IPS-NIHi7 (cell line): ENCODE data around the gene TXNDC9.
"Not testable (repeated sequence)": the region's sequence is repeated elsewhere in the genome, so short reads cannot be mapped to it uniquely, and the experiment has no call there.

Experiments
- DNase-seq: peaks from one replicate; pipeline ENCODE4 v3.0.0; 2012; ENCODE audit warnings: mixed read lengths; ENCODE audit errors: extremely low spot score

Gene TXNDC9, protein sequence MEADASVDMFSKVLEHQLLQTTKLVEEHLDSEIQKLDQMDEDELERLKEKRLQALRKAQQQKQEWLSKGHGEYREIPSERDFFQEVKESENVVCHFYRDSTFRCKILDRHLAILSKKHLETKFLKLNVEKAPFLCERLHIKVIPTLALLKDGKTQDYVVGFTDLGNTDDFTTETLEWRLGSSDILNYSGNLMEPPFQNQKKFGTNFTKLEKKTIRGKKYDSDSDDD

DNA sequence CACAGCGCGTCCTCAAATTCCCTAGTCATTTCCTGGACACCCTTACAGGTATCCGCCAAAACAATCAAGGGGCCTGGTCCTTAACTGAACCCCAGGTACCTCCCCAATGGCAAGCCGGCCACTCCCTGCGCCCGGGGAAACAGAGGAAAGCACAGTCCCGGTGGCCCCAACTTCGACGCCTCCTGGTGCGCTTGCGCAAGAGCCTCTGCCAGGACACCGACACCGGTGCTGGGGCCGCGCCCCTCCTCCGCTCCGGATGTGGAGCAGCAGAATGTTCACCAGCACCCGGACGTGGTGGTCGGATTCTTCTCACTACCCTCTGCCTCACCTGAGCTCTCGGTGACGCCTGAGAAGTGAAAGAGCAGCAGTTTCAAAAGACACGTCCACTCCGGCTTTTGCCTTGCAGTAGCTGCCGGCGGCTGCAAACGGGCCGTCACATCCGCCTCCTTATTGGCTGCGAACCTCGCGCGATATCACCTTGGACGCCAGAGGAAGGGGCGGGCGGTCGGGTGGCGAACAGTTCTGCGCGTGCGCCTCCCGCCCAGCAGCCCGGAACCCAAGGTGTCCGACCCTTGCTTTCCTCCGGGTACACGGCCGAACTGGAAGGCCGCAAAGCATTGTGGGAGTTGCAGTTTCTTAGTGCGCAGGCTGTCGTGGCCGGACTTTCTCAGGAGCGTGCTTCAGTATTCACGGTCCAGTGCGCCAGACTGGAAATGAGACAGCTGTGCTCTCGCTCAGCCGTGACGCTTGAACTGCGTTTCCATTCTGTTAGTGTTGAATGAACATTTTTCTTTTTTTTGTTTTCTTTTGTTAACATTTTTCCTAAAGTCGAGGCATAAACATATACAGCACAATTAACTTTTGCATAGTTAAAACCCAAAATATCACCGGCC is at the start of gene TXNDC9:
TSS of gene TXNDC9 (minus strand) at position 423 of the 893 bp plus-strand sequence. CDS start 3,123 bp downstream, outside the sequence.
- peak; percentile 98 for DNase-seq

DNA sequence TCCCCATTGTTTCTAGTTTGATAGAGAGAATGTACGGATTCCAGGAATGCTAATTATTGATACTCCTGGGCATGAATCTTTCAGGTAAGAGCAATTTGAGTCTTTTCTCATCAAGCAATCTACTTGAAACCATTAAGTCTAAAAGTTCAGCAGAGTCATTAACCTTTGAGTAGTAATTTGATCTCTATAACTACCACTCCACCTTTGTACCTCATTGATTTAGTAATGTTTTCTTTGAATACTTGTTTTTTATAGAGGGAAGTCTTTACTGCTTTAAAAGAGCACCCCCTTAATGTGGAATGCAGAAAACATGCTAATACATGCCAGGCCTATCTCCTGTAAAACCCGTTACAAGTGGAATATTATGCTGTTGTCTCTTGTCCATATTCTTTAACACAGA is 46.0 kb upstream of the TXNDC9 start:
- DNase-seq, result no peak

DNA sequence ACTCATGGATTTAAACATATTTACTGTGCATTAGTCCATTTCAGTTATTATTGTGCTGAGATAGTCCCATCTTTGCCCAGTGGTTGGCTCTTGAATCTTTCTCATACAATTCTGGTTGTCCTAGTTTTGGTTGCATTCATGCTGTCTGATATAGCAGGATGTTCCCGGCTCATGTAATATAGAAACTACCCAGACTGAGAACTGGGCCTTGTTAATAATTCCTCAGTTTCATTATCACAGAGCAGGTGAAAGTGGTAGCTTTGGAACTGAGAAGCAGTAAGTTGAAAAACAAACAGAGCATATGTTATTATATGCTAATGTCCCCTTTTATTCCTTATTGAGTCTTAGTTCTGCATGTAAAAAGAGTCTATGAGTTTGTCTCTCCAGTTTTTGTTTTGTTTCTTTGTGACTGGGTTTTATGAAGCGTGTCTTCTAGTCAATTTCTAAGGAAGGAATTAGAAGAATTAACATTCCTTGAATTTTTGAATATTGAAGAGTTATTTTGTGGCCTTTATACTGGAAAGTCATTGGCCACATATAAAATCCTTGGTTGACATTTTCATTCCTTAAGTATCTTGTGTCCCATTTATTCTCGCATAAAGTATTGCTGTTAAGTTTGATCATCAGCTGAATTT is 44.4 kb upstream of the TXNDC9 start:
- DNase-seq, result no peak

DNA sequence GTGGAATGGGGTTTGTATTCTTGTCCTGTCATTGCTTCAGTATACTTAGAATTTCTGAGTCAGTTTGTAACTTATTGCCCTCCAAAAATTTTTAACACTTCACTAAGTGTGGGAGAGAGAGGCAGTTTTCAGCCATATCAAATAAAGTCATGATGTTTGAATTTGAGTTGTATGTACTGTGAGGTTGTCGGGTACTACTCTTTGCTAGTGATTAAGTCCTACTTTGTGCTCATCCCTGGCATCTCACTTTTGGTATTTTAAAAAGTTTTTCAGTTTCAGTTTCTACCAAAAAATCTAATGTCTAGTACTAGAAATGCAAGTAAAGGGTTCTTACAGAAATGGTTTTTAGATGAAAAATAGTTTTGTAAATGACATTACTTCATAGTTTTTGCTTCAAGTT is 41.7 kb upstream of the TXNDC9 start:
- no peak for DNase-seq

DNA sequence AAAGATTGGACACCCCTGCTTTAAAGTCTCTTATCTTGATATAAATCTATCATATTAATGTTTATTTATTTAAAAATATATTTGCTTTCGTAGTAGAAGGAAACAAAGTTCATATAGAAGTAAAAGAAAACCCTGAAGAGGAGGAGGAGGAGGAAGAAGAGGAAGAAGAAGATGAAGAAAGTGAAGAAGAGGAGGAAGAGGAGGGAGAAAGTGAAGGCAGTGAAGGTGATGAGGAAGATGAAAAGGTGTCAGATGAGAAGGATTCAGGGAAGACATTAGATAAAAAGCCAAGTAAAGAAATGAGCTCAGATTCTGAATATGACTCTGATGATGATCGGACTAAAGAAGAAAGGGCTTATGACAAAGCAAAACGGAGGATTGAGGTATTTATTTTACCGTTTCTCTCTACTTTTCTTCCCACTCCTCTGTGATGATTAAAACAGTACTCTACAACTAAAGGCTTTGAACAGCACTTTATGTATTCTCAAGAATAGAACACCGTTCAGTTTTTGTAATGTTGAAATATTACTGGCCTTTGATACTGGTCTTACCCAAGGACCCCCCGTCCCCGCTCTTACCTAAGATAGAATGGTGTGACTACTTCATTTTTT is 40.2 kb upstream of the TXNDC9 start:
- no peak for DNase-seq

DNA sequence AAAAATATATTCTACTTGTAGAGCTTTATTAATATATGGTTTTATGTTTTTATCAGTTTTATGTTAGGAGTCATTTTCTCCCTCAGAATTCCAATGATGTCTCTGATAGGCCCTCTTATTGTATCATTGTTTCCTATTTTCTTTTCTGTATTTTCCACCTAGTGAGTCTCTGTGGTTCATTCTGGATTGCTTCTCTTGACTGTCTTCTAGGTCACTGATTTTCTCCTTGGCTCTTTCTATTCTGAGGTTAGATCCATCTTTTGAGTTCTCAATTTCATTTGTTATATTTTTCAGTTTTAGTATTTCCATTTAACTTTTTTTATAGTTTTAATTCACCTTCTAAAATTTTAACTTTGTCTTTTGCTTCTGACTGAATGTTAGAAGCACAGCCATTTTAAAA is 38.6 kb upstream of the TXNDC9 start:
- no peak for DNase-seq

DNA sequence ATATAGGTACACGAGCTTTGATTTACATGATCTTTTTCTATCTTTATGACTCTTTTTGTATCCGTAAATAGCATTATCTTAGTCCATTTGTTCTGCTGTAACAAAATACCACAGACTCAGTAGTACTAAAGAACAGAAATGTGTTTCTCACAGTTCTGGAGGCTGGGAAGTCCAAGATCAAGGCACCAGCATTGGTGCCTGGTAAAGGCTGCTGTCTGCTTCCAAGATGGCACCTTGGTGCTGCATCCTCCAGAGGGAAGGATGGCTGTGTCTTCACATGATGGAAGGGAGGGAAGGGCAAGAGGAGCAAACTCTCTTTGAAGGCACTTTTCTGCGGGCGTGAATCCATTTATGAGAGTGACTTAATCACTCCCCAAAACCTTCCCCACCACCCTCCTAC is 37.0 kb upstream of the TXNDC9 start:
- no peak for DNase-seq

DNA sequence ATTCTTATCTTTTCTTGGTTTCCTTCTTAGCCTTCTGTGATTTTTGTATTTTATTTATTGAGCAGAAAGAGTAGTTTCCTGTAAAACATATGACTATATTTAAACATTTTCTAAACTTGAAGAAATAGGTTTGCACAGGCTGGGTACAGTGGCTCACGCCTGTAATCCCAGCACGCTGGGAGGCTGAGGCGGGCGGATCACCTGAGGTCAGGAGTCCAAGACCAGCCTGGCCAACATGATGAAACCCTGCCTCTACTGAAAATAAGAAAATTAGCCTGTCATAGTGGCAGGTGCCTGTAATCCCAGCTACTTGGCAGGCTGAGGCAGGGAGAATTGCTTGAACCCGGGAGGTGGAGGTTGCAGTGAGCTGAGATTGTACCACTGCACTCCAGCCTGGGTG is 32.7 kb upstream of the TXNDC9 start:
- not testable (repeated sequence) for DNase-seq

DNA sequence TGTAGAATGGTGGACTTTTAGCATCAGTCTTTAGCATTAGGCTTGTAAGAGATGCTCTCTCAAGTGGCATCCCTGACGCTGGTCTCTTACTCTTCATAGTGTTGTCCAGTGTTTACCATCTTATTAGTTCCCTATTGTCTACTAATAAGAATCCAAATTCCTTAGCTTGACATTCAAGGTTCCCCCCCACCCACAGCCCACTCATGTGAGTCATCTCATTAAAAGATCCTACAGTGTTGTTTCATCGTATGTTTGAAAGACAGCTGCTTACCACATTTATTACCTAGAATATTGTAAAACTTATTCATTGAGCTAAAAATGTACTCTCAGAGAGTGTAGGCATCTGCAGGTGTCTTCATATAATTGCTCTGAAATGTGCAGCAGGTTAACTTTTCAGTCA is 29.5 kb upstream of the TXNDC9 start:
- no peak for DNase-seq

DNA sequence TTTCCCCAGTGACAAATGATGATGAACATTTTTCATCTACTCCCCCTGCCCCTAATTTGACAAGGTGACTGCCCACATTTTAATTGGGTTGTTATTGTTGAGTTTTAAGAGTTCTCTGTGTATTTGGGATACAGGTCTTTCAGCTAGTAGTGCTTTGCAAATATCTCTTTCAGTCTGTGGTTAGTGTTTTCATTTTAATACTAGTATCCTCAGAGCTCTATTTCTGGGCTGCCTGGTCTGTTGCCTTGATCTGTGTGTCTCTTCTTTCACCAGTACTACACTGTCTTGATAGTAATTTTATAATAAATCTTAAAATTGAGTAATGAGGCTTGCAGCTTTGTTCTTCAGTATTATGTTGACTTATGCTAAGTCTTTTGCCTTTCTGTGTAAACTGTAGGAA is 20.7 kb upstream of the TXNDC9 start:
- DNase-seq, result no peak

DNA sequence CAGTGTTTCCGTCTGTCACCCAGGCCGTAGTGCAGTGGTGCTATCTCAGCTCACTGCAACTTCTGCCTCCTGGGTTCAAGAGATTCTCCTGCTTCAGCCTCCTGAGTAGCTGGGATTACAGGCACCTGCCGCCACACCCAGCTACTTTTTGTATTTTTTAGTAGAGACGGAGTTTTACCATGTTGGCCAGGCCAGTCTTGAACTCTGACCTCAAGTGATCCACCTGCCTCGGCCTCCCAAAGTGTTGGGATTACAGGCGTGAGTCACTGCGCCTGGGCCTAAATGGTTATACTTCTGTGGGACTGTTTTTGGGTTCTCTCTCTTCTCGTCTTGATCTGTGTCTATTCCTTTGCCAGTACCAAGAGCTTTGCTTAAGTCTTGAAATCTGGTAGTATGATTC is 18.7 kb upstream of the TXNDC9 start:
- not testable (repeated sequence) for DNase-seq

DNA sequence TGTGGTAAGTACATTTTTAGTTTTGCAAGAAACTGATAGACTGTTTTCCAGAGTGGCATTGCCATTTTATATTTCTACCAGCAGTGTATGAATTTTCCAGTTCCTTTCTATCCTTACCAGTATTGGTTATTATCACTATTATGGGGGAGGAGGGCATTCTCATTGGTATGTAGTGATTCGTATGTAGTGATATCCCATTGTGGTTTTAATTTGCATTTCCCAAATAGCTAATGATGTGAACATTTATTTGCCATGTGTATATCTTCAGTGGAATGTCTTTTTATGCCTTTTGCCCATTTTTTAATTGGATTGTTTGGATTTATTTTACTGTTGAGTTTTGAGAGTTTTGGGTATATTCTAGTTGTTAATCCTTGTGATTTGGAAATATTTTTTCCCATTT is 17.9 kb upstream of the TXNDC9 start:
- DNase-seq, result no peak

DNA sequence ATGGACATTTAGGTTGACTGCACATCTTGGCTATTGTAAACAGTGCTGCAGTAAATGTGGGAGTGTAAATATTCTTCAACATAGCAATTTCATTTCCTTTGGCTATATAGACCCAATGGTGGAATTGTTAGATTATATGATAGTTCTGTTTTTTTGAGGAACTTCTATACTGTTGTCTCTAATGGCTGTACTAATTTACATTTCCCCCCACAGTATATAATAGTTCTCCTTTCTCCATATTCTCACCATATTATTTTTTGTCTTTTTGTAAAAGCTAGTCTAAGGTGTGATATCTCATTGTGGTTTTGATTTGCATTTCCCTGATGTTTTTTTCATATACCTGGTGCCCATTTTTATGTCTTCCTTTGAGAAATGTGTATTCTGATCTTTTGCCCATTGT is 14.1 kb upstream of the TXNDC9 start:
- no peak for DNase-seq

DNA sequence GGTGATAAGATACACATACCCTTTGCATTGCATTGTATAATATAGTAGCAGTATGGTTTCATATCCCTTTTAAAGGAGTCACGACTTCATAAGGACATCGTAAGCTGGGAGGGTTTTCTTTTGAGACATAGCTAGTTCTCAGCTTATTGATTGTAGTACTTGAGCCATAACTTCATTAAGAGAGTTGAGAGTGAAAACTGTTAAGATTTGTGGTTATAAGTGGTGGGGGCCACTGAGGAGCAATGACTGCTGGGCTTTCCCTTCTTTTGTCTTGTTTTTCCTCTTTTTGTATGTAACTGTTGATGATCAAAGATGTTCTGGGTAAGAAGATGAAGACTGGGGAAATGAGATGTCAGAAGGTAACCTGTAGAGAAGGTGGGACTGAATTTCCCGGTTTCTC is 12.0 kb upstream of the TXNDC9 start:
- no peak for DNase-seq

DNA sequence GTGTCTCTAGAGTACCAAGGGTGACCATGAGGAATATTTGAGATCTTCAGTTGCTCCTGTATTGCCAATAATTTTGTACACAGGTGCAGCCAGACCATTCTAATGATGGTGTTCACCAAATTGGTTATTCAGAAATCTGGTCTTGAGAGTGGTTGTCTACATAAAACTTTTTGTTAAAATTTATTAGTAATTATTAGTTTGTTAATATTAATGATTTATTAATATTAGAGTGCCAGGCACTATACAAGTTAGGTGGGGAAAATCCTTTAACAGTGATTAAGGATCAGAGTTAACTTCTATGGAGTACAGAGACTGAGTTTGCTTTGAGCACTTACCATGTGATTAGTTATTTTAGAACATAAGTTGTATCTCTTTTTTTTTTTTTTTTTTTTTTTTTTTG is 10.1 kb upstream of the TXNDC9 start:
- DNase-seq, result no peak

DNA sequence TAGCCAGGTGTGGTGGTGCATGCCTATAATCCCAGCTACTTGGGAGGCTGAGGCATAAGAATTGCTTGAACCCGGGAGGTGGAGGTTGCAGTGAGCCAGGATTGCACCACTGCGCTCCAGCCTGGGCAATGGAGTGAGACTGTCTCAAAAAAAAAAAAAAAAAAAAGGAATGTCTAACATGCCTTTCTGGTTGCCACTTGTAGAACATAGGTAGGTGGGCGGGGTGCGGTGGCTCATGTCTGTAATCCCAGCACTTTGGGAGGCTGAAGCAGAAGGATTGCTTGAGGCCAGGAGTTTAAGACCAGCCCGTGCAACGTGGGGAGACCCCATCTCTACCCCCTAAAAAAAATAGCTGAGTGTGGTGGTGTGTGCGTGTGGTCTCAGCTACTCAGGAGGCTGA is 9.3 kb upstream of the TXNDC9 start:
- not testable (repeated sequence) for DNase-seq

DNA sequence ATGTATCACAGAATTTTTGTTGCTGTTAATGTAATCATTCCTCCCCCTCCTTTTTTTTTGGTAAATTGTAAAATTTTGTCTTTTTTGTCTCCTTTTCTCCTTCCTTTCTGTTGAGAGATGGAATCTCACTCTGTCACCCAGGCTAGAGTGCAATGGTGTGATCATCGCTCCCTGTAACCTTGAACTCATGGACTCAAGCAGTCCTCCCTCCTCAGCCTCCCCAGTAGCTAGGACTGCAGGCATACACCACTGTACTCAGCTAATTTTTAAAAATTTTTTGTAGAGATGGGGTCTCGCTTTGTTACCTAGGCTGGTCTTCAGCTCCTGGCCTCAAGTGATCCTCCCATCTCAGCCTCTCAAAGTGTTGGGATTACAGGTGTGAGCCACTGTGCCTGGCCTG is 6.4 kb upstream of the TXNDC9 start:
- no peak for DNase-seq

DNA sequence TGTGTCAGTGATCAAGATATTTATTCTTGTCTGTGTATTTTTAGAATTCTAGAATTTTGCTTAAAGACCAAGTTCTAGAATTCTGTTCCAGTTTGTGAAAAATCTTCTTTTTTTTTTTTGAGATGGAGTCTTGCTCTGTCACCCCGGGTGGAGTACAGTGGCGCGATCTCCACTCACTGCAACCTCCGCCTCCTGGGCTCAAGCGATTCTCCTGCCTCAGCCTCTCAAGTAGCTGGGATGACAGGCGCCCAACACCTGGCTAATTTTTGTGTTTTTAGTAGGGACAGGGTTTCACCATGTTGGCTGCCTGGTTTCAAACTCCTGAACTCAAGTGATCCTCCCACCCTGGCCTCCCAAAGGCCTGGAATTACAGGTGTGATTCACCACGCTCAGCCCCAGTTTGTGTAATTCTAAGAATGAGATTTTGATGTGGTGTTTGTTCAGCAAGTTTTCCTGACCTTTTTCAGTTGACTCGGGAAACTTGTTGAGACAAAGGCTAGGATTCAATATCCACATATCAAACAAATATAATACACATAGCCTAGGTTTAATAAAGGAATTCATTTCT is 4.6 kb upstream of the TXNDC9 start:
- no peak for DNase-seq

DNA sequence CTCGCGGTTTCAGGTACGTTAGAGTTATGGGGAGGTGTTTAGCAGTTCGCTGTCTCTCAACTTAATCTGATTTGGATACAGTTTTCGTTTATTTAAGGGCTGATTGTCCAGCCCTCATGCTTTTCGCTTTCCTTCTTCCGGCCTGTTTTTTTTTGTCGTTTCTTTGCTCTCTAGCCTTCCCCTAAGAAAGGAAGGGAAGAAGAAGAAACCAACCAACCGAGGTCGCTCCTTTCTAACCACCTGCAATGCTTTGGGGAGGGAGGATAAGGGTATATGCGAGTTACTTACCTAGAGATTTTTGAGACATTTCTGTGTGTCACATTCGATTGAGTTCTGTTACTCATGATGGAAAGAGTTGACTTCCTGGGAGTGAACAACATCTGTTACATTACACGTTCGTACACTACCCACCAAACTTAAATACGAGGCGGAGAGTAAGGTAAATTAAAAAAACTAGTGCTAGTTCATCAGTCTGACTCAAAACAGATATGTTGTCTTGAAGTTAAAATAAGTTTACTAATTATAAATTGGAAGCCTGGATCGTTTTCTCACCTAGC is 2.0 kb upstream of the TXNDC9 start:
- DNase-seq, result no peak

DNA sequence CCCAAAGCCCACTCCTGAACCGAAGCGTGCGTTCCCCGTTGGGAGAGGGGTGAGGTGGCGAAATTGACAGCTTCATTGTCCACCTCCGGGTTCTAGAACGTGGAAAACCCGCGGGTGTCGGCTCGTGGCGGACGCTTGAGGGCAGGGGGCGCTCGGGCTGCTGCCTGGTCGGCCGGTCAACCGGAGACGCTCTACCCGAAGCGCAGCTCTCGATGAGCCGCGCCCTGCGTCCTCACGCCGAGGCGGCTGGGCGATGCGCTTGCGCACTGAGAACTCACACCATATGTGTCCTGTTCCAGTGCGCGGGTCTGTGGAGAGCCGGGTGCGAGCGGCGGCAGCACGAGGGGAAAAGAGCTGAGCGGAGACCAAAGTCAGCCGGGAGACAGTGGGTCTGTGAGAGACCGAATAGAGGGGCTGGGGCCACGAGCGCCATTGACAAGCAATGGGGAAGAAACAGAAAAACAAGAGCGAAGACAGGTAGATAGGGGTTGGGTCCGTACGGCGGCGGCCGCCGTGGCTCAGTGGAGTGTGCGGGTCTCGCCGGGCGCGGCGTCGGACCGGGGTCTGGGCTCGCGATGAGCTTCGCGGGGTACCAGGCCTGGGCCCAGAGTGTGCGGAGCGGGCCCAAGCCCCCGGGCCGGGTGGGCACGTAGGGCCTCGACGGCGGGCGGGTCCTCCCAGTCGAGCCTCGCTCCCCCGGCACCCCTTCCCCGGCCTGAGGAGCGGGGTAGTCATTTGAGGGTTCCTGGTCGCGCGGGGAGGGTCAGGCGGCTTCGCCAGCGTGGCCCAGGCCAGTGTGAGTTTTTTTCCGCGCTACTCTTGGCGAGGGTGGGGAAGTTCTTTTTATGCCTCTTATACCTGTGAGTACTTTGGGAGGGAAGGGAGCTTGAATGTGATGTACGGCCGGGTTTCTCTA is 1.2 kb upstream of the TXNDC9 start, which contains the start of gene EIF5B:
TSS of gene EIF5B (plus strand) at position 277 of the 916 bp plus-strand sequence. CDS start at position 443, 166 bp downstream.
- DNase-seq, result peak; percentile 94

DNA sequence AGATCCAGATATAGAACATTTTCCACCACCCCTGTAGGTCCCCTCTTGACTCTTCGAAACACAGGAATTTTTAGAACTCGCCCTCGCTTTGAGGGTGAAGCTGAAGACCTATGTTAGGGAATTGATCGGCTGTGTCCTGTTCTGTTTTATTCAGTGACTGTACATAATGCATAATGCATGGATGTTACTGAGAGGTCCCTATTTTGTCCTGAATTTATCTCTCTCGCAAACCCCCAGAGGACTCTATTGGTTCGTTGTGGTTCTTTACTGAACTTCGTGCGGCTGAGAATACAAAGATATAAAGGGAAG is 625 bp upstream of the TXNDC9 start:
- no peak for DNase-seq
